Heart left ventricle (tissue), 16 donors: ENCODE data around the gene ANKRD17. TPM values are rescaled to one million over a fixed set of nuclear protein-coding genes. Genes with fewer than 3 reads are reported as not detected.

Experiments used
- ATAC-seq, 4 donors: fragments of 200-7000 bp; cut with Tn5 transposase; one replicate each; pipeline ENCODE4 v1.9.1; 2020 to 2022; ENCODE audit warnings: moderate library complexity in 4 of 4, mild to moderate bottlenecking in 3 of 4, moderate number of reproducible peaks in 1 of 4
- DNase-seq, 5 donors: peaks; one replicate each; pipeline ENCODE4 v3.0.0-alpha.2; 2020
- H3K27ac ChIP-seq, 12 donors: fragments of 200-600 bp; sonication (generic) in 4 of 12; one replicate each; pipeline versions ENCODE4 v1.5.0 to v1.8.0; 2016 to 2022; ENCODE audit warnings: mild to moderate bottlenecking in 2 of 12
- H3K27me3 ChIP-seq, 9 donors: fragments of 200-600 bp; sonication (generic) in 2 of 9; one replicate each; pipeline versions ENCODE4 v1.5.1 to v1.8.0; 2016 to 2022; ENCODE audit warnings: mild to moderate bottlenecking in 3 of 9
- H3K36me3 ChIP-seq, 9 donors: fragments of 200-600 bp; sonication (generic) in 2 of 9; one replicate each; pipeline versions ENCODE4 v1.5.0 to v1.8.0; 2018 to 2022; ENCODE audit warnings: mild to moderate bottlenecking in 2 of 9
- H3K4me1 ChIP-seq, 12 donors: fragments of 200-600 bp; sonication (generic) in 4 of 12; one replicate each; pipeline versions ENCODE4 v1.5.0 to v1.8.0; 2016 to 2022; ENCODE audit warnings: mild to moderate bottlenecking in 3 of 12
- H3K4me3 ChIP-seq, 12 donors: fragments of 200-600 bp; sonication (generic) in 4 of 12; one replicate each; pipeline versions ENCODE4 v1.5.0 to v1.8.0; 2017 to 2022; ENCODE audit warnings: mild to moderate bottlenecking in 9 of 12, moderate library complexity in 4 of 12
- H3K9me3 ChIP-seq, 12 donors: fragments of 200-600 bp; sonication (generic) in 4 of 12; one replicate each; pipeline versions ENCODE4 v1.5.0 to v1.8.0; 2016 to 2022; ENCODE audit warnings: mild to moderate bottlenecking in 1 of 12
- POLR2A ChIP-seq, 2 donors: fragments of 450-650 bp; IDR thresholded peaks; one replicate each; pipeline ENCODE4 v1.6.1; 2017; ENCODE audit warnings: antibody characterized with exemption in 2 of 2, mild to moderate bottlenecking in 2 of 2, moderate library complexity in 2 of 2
- WGBS, 4 donors: extraction: QIAGEN DNeasy Blood & Tissue Kit in 2 of 4; methylation state at CpG; one replicate each; pipeline versions ENCODE4 v1.1.5 to v1.1.7; 2013 to 2018; 5-methylcytosine and 5-hydroxymethylcytosine counted together
- intact Hi-C, 10 donors: fragments of 100-400 bp; cut with DNase I; formaldehyde crosslinking; loops; one replicate each; pipeline versions ENCODE4 v1.11.1 to v1.14.2; 2022
- polyA plus RNA-seq, 2 donors: library from polyadenylated mRNA; stranded (reverse); fragments of 200-250 nt; gene quantifications; one replicate each; pipeline ENCODE4 v1.2.3, GENCODE V29; 2013
- total RNA-seq, 9 donors: library from RNA; depleted of rRNA in 2 of 9; stranded (reverse); fragments of >200 nt in 2 of 9; fragmentation: NEBNext Ultra II Directional in 3 of 9; extraction: Animal tissue kit (Norgen Biotek cat#: 25700) in 3 of 9; gene quantifications; one replicate each; pipeline versions ENCODE4 v1.1.0 to v1.2.4, GENCODE V29; 2016 to 2023
- TF ChIP-seq, protein P1 (sequence below), 12 donors: fragments of 200-600 bp; sonication (generic) in 4 of 12; IDR thresholded peaks; one replicate each; pipeline versions ENCODE4 v1.5.0 to v1.8.0; 2018 to 2022; ENCODE audit warnings: antibody characterized with exemption in 12 of 12, mild to moderate bottlenecking in 5 of 12
- donor health status: ischemic (EF 13 %, LVEDD 7.1; RV severe dilation, severe dysfunction).
- donor health status: healthy with polysubstance abuse.
- donor health status: DM: no; HTN: yes; CAD: no.
- donor health status: DM: no; HTN: no; CAD: no.
- donor health status: ischemic (EF 25% LVEDD 6.9; RV normal size, moderate dysfunction).
- donor health status: ischemic (EF 25% LVEDD 5.7; RV mildly dilated, moderate dysfunction).
- donor health status: healthy.
- donor health status: DM: yes; HTN: yes; CAD: no.
- donor health status: ischemic (EF 35%, LVEDD 5.7; RV mildly dilated, moderate dysfunction).
- donor health status: nonischemic (EF 11% LVEDD 7.7; RV severe dilation, severe dysfunction).
- donor health status: DM: yes; HTN: yes; CAD: no.
- donor health status: PGD.
- donor health status: ischemic (EF 29% LVEDD 5.4; RV normal size, mild dysfunction).
- donor health status: nonischemic (EF 23%, LVEDD 6.1; RV moderate dilation, normal function).

Gene ANKRD17
- total and polyA plus RNA-seq, 11 donors = 13.0 to 67.1 (median 55.3) TPM

DNA sequence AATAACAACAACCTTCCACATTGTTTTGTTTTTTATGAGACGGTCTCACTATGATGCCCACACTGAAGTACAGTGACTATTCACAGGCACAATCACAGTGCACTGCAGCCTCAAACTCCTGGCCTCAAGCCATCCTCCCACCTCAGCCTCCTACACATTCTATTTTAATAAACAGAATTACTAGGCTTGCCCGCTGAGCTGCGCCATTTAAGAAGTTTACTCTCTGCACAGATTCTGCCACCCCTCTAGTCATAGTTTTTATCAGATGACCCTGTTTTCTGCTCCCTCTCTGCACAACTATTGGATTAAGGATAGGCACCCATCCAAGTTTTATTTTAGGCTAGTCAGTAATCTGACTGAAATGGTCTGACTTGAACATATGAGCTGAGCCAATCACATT lies 177.8 kb downstream of the ANKRD17 start:
- Histone ChIP-seq H3K4me3 (no peak overlapping the region), H3K27me3 (no peaks in the 10 kb centered on the region), H3K4me1 (peaks cover 0 to 11% (median 4%) of the 10 kb centered on the region in 12 donors), H3K9me3 (no peaks in the 10 kb centered on the region), H3K36me3 (peaks cover 0 to 94% (median 79%) of the 10 kb centered on the region in 9 donors), H3K27ac (no peak overlapping the region)
- DNase-seq (no peak), ATAC-seq (peak in 2 of 4 donors; percentile 36 to 54)
- no peak for TF ChIP-seq POLR2A (IDR thresholded peaks at IDR 0.05)
- TF ChIP-seq, protein P1, sequence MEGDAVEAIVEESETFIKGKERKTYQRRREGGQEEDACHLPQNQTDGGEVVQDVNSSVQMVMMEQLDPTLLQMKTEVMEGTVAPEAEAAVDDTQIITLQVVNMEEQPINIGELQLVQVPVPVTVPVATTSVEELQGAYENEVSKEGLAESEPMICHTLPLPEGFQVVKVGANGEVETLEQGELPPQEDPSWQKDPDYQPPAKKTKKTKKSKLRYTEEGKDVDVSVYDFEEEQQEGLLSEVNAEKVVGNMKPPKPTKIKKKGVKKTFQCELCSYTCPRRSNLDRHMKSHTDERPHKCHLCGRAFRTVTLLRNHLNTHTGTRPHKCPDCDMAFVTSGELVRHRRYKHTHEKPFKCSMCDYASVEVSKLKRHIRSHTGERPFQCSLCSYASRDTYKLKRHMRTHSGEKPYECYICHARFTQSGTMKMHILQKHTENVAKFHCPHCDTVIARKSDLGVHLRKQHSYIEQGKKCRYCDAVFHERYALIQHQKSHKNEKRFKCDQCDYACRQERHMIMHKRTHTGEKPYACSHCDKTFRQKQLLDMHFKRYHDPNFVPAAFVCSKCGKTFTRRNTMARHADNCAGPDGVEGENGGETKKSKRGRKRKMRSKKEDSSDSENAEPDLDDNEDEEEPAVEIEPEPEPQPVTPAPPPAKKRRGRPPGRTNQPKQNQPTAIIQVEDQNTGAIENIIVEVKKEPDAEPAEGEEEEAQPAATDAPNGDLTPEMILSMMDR (IDR thresholded peaks at IDR 0.05) = no peak
- intact Hi-C loops = no loop called here
- WGBS, 4 donors = 46 to 85% (median 67%) methylated on average over 3 of the region's 3 CpGs

DNA sequence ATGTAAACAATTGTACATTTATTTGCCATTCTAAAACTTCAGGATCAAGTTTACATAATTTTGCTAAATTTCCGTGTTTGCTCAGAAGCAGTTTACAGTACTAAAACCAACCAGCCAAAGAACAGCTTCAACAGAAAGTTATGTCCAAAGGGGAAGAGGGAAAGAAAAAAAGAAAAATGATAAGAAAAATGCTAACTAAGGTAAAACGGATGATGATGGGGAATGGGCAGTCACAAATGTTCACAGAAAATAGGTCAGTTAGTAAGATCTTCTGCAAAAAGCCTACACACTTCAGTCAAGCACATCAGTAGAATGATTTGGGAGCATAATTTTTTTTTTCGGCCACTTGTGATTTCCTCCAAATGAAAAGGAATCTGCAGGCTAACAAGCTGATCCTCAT lies 182.8 kb downstream of the ANKRD17 start:
- ATAC-seq (no peak), DNase-seq (no peak)
- no peaks in the 10 kb centered on the region for H3K27me3 ChIP-seq
- no peak overlapping the region for H3K27ac ChIP-seq
- no peak overlapping the region for H3K4me3 ChIP-seq
- H3K9me3 ChIP-seq = no peaks in the 10 kb centered on the region
- peaks cover 0 to 80% (median 75%) of the 10 kb centered on the region in 9 donors for H3K36me3 ChIP-seq
- peaks cover 0 to 5% (median under 1%) of the 10 kb centered on the region in 12 donors for H3K4me1 ChIP-seq
- TF ChIP-seq, protein P1 (IDR thresholded peaks at IDR 0.05) = no peak
- TF ChIP-seq POLR2A (IDR thresholded peaks at IDR 0.05) = no peak
- WGBS, 4 donors = 88 to 92% (median 90%) methylated on average over 3 of the region's 3 CpGs
- intact Hi-C loops = loop anchor here in 2 of 10 donors (10.0 kb wide), 2 partner anchors 49 to 59 kb away; no protein-coding TSS in a partner anchor

DNA sequence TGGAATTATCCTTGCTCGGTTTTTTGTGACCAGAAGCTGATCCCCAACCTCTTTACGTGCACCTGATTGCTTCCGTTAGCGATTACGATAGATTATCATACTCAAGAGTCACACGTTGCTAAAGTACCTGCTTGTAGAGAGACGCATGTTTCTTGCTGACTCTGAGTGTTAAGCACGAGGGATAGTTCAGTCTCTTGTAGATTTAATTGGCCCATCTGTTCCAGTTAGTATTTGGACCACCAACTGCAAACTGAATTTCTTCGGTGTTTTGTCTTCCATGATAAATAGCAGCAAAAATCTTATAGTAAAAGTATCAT lies 188.6 kb downstream of the ANKRD17 start:
- peaks cover 0 to 41% (median 20%) of the 10 kb centered on the region in 9 donors for H3K36me3 ChIP-seq
- intact Hi-C loops = loop anchor here in 2 of 10 donors (10.0 kb wide), 2 partner anchors 55 to 65 kb away; no protein-coding TSS in a partner anchor
- no peaks in the 10 kb centered on the region for H3K9me3 ChIP-seq
- TF ChIP-seq POLR2A (IDR thresholded peaks at IDR 0.05) = no peak
- TF ChIP-seq, protein P1 (IDR thresholded peaks at IDR 0.05) = no peak
- peaks cover 0 to 24% (median 15%) of the 10 kb centered on the region in 12 donors for H3K4me1 ChIP-seq
- DNase-seq (no peak), ATAC-seq (peak in 1 of 4 donors; percentile 1)
- no peaks in the 10 kb centered on the region for H3K27me3 ChIP-seq
- 6 to 9% (median 7%) methylated on average over 9 of the region's 9 CpGs for WGBS, 4 donors
- peak overlapping the region; percentile 69 to 96 (median 82) for H3K4me3 ChIP-seq
- peak overlapping the region; percentile 73 to 99 (median 97) for H3K27ac ChIP-seq

DNA sequence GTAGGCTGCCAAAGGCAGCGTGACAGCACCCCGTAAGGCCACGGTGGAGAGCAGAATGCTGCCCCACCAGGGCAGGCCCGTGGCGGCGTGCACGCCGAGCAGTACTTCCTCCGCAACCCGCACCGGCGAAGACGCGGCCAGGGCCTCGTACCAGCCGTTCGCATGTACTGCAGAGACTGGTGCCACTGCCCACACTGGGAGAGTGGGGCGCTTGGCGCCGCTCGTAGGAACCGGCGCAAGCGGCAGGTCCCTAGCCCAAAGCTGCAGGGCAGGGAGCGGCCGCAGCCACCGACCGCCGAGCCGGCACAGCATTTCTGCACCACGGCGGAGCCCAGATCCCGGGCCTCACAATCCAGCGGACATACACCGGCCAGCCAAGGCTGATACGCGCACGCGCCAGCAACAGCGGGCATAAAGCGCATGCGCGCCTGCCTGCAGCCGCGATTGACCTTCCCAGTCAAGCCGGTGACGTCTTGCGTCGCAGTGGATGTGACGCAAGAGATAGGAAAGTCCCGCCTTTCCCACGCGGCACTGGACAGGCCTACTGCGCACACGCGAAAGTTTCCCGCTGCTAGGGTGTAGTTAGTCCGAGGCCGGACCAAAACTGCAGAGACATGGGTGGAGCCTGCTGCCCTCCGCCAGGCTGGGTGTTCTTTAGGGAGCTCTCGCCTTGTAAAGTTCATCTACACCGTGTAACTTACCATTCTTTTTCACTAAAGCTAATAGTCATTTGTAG lies 189.1 kb downstream of the ANKRD17 start, which contains the start of gene COX18:
COX18 (minus strand) TSS at position 379 of the 736 bp plus-strand sequence; CDS start at position 312, 67 bp downstream.
- H3K27me3 ChIP-seq = no peaks in the 10 kb centered on the region
- peaks cover 0 to 24% (median 15%) of the 10 kb centered on the region in 12 donors for H3K4me1 ChIP-seq
- H3K4me3 ChIP-seq = peak within 1 kb of the TSS; percentile 69 to 96 (median 82)
- intact Hi-C loops = loop anchor here (1.0 to 10.0 kb wide), 7 partner anchors 55 to 193 kb away; partner anchors contain the start of gene ANKRD17 (in 7 of the 10)
- DNase-seq (peak; percentile 97 to 99 (median 99)), ATAC-seq (peak; percentile 96 to 99 (median 97))
- H3K27ac ChIP-seq = peak within 1 kb of the TSS; percentile 88 to 99 (median 97)
- peaks cover 0 to 41% (median 19%) of the 10 kb centered on the region in 9 donors for H3K36me3 ChIP-seq
- no peaks in the 10 kb centered on the region for H3K9me3 ChIP-seq
- WGBS, 4 donors = 0% methylated on average over 42 to 62 of the region's 62 CpGs
- TF ChIP-seq POLR2A (IDR thresholded peaks at IDR 0.05) = peak in 1 of 2 donors; percentile 91
- TF ChIP-seq, protein P1 (IDR thresholded peaks at IDR 0.05) = peak in 3 of 12 donors; percentile 6 to 12 (median 11)
